DMS53 treated with DMSO at 0.1 percent for 48 hours (cell line): Measurements from ENCODE around the gene LRP2.
"Not testable (repeated sequence)": the region's sequence is repeated elsewhere in the genome, so short reads cannot be mapped to it uniquely, and the experiment has no call there.

Experiments
- DNase-seq: peaks from one replicate; lab custom pipeline; 2025; ENCODE audit not compliant: unreplicated experiment; lab: John Stamatoyannopoulos, UW

Gene LRP2

GRCh38 chr2:169178804-169179390 is 183.4 kb downstream of the LRP2 start:
- DNase-seq: no peak

GRCh38 chr2:169178364-169178763 is 184.0 kb downstream of the LRP2 start:
- DNase-seq: no peak

DNA sequence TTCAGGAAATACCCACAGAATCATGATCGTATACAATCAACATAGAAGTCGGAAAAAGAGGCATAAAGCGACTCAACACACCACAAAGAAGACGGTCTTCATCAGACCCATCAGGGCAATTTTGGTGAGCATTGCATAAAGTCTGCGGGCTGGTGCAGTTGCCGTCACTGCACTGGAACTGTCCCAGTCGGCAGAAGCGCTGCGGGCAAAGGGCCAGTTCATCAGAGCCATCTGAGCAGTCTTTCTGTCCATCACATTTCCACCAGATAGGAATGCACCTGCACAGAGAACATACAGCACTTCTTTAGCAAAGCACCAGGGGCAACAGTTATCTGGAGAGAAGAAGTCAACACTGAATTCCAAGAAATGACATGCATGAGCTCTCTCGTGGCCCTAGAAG is 187.2 kb downstream of the LRP2 start:
- DNase-seq: no peak

GRCh38 chr2:169173876-169174275 is 188.5 kb downstream of the LRP2 start:
- DNase-seq: no peak

GRCh38 chr2:169172914-169173313 is 189.4 kb downstream of the LRP2 start:
- DNase-seq: no peak

DNA sequence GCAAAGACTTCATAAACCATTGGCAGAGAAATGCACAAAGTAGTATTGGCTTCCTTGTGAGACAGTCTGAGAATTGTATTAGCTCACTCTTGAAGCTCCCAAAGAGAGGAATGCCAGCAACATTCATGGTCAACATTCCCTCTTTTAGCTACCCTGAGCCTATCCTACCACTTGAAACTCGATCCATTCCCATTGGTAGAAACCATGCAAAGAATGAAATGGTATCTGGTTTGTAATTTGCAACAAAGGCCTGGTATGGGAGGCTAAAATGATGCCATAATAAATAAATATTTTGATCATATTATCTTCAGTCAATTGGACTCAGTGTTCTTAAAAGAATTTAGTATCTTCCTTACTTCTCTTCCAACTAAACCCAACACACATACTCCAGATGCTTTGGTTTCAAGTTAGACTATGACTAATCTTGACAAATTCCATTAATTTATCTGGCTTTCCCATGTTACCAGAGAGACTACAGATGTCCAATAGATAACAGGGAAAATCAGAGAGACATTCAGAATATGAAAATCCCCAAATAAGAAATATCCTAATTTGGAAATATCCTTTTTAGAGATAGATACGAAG is 190.1 kb downstream of the LRP2 start:
- no peak for DNase-seq

- DNase-seq: no peak
Observed at GRCh38 chr2:169165791-169166190, 196.5 kb downstream of the LRP2 start.

GRCh38 chr2:169164311-169164710 is 198.0 kb downstream of the LRP2 start:
- DNase-seq: no peak

- no peak for DNase-seq
Observed at GRCh38 chr2:169162613-169163012, 199.7 kb downstream of the LRP2 start.

DNA sequence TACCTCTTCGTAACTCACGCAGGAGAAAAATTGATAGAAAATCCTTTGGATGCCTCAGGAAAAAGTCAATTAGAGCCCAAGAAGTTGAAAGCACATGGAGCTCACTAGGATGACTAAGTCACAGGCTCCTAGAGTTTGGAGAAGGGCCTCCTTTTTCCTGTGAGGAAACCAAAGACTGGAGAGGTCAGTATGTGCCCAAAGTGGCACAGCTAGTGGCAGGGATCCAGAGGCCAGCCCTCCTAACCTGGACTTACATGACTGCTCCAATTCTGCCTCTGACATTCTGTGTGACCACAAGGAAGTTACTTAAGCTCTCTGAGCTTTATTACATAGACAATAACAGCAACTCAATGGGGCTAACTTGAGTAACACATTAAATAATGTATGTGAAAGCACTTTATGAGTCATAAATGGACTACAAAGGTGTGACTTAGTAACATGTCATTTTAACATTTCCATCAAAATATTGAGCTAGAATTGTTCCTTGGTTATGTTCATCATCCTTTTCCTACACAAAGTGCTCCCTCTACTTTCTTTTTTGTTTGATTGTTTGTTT is 201.3 kb downstream of the LRP2 start:
- no peak for DNase-seq

DNA sequence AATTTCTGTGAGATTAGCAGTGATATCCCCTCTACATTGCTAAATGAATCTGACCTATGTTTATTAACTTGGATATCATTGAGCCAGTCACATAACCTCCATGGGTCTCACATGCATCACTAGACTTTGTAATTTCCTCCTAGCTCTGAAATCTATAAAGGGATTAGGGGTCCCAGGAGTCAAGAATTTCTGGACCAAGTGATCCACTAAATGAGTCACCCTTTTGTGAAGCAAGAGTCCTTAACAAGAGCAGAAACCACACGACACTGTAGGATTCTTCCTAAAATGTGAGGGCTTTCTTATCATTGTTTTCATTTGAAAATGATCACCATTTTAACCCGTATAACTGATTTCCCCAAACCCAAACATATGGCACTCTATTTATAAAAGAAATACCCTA is 202.6 kb downstream of the LRP2 start:
- DNase-seq: no peak

DNA sequence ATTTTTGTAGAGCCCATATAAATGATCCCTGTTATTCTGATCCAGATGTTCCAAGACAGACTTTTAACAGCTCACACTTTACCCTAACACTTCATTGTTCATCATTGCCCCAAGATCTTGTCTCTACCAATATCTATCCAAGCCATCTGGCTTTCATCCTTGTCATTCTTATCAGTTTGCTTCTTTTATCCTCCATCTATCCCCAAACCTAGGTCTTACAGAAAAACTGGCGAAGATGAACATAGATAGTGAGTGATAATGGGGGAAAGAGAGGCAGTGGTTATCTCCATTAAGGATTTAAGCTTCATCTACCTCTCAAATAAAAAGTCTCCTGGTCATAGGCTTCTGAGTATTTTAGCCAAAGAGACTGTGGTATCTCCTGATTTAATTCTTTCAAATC is 203.5 kb downstream of the LRP2 start:
- no peak for DNase-seq

GRCh38 chr2:169146220-169146619 is 216.1 kb downstream of the LRP2 start:
- no peak for DNase-seq

DNA sequence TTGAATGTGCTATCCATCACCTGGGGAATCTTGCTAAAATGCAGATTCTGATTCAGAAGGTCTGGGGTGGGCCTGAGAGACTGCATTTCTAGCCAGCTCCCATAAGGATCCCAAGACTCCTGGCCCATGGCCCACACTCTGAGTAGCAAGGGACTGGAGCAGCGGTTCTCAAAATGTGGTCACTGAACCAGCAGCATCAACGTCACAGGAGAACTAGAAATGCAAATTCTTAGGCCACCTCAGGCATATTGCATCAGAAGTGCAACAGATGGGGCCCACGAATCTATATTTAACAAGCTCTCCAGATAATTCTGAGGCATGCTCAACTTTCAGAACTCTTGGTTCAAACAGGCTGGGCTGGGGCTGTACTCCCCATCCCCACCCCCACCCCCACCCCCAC is 218.3 kb downstream of the LRP2 start:
- DNase-seq: no peak

DNA sequence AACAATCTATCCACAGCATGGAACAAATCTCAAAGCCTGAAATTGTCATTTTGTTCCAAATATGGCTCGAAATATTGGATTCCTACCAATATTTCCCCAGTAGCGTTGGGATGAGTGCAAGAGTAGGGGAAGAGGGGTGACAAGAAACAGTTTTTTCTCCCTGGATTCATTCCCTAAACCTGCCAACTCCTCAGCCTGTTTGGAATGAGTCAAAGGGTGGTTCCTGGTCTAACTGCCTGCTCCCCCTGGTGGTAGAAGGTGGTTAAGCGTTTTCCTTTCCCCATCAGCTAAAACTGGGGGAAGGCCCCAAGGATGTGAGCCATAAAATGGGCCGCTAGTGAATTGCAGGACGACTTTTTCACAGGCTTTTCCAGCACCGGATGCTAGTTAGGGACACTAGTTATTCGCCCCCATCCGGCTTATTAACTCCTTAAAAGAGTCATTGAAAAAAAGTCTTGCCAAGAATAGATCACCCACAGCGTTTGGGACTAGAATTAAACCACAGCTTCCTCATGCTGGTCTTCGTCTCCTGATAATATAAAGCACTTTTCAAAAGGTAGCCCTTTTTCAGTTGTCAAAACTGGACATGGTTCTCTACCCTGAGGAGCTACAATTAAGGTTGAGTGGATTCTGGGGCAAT is 220.5 kb downstream of the LRP2 start:
- peak; percentile 60 for DNase-seq

GRCh38 chr2:169139993-169140767 is 222.2 kb downstream of the LRP2 start:
- no peak for DNase-seq

DNA sequence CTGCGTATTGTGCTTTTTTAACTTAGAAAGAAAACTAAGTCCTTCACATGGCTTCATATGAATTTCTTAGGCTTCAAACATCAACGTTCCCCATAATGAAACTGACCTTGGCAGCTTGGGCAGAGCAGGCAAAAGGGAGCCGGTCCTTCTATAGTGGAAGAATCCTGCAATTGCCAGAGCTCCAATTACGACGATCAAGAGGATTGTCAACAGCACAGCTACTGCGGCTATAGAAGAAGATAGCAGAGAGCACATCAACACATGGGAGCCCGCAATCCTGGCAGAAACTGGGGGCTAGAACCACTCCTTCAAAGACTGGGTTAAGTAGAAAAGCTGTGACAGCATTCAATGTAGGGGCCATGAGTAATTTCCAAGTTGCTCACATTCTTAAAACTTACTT is 223.2 kb downstream of the LRP2 start:
- DNase-seq: no peak

DNA sequence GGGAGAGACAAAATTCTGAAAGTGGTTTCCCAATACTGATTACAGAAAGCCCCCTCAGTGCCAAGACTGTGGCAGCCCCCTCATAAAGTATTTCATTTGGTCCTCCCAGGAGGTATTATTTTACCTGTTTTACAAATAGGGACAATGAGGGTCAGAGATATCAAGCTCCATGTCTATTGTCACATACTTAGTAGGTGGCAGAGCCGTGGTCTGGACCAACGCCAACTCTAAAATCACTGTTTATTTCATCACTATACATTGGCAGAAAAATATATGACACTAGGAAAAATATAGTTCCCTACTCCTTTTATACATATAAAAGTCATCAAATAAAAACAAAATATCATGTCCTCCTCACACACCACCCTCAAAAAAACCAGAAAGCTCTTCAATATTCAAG is 224.4 kb downstream of the LRP2 start:
- DNase-seq: no peak

DNA sequence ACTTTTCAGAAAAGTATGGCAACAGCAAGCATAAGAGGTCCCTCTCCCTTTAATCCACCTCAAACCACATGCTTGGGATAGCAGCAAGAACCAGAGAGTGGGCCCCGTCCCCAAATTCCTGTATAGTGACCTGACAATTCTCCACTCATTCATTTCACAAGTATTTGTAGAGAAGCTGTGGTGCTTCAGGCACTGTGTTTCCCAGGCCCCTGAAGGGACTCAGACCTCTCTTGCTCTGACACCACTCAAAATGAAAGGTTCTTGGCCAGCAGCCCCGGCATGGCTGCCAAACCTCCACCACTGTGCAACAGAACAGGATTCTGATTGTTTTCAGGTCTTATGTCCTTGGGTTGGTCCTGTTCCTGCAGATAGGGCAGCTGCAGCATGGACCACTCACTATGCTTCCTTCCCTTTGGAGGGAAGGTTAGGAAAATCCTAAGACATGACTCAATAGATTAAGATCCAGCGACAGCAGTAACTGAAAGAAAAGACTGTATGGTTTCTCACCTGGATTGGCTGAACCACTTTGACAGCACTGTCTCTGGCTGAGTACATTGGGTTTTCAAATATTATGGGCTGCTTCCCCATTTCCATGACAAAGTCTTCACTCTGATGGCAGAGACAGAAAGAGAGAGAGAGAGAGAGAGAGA is 225.3 kb downstream of the LRP2 start:
- no peak for DNase-seq

DNA sequence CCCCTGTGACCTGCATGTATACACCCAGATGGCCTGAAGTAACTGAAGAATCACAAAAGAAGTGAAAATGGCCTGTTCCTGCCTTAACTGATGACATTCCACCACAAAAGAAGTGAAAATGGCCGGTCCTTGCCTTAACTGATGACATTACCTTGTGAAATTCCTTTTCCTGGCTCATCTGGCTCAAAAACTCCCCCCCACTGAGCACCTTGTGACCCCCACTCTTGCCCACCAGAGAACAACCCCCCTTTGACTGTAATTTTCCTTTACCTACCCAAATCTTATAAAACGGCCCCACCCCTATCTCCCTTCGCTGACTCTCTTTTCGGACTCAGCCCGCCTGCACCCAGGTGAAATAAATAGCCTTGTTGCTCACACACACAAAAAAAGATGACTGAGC is 225.9 kb downstream of the LRP2 start:
- not testable (repeated sequence) for DNase-seq

DNA sequence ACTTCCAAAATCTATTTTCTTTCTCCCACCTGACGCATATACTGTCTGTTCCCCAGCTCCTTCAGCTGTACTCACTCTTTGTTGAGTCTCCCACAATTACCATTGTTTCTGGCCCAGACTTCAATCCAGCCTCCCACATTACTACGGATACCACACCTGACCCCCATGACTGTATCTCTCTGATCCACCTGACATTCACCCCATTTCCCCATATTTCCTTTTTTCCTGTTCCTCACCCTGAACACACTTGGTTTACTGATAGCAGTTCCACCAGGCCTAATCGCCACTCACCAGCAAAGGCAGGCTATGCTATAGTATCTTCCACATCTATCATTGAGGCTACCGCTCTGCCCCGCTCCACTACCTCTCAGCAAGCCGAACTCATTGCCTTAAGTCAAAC is 228.1 kb downstream of the LRP2 start:
- not testable (repeated sequence) for DNase-seq
